ENCODE data around the gene PCDH1.
"Not testable (repeated sequence)": the region's sequence is repeated elsewhere in the genome, so short reads cannot be mapped to it uniquely, and the experiment has no call there.

PCDH1 gene

GRCh38 chr5:141878186-141878710 is at the start of gene PCDH1:
PCDH1 (minus strand) TSS chr5:141878410; CDS start chr5:141878262, 148 bp downstream.
- no peak for DNase-seq

GRCh38 chr5:141926434-141926833 is 48.2 kb upstream of the PCDH1 start:
- no peak for DNase-seq

GRCh38 chr5:141923448-141924313 is 45.5 kb upstream of the PCDH1 start, which contains the start of gene DELE1:
DELE1 (plus strand) TSS chr5:141923871; CDS start chr5:141923942, 71 bp downstream.
- peak; percentile 90 for DNase-seq

- DNase-seq, result not testable (repeated sequence)
These were observed 44.7 kb upstream of the PCDH1 start for GRCh38 chr5:141922827-141923447.

GRCh38 chr5:141920771-141921170 is 42.6 kb upstream of the PCDH1 start:
- DNase-seq, result no peak

- no peak for DNase-seq
These were observed 41.3 kb upstream of the PCDH1 start for GRCh38 chr5:141919218-141920119.

- DNase-seq, result no peak
These were observed 39.5 kb upstream of the PCDH1 start for GRCh38 chr5:141917760-141918159.

- no peak for DNase-seq
These were observed 38.3 kb upstream of the PCDH1 start for GRCh38 chr5:141916522-141916921.

- no peak for DNase-seq
These were observed 37.7 kb upstream of the PCDH1 start for GRCh38 chr5:141915881-141916336.

GRCh38 chr5:141914797-141915196 is 36.6 kb upstream of the PCDH1 start:
- DNase-seq, result no peak

- no peak for DNase-seq
These were observed 36.1 kb upstream of the PCDH1 start for GRCh38 chr5:141914199-141914743.

- DNase-seq, result no peak
These were observed 35.5 kb upstream of the PCDH1 start for GRCh38 chr5:141913560-141914198.

- no peak for DNase-seq
These were observed 32.1 kb upstream of the PCDH1 start for GRCh38 chr5:141910271-141910673.

GRCh38 chr5:141909212-141909611 is 31.0 kb upstream of the PCDH1 start:
- DNase-seq, result no peak

GRCh38 chr5:141908796-141909195 is 30.6 kb upstream of the PCDH1 start:
- DNase-seq, result no peak

- no peak for DNase-seq
These were observed 28.8 kb upstream of the PCDH1 start for GRCh38 chr5:141906972-141907371.

GRCh38 chr5:141906517-141906916 is 28.3 kb upstream of the PCDH1 start:
- no peak for DNase-seq

- DNase-seq, result no peak
These were observed 26.3 kb upstream of the PCDH1 start for GRCh38 chr5:141904551-141904950.

GRCh38 chr5:141903261-141903660 is 25.1 kb upstream of the PCDH1 start:
- no peak for DNase-seq

- DNase-seq, result no peak
These were observed 24.0 kb upstream of the PCDH1 start for GRCh38 chr5:141902015-141902814.

GRCh38 chr5:141898448-141899049 is 20.3 kb upstream of the PCDH1 start:
- DNase-seq, result no peak
